ENCODE measurements around the gene TXLNG.
A peak's percentile ranks its signal among the peaks of the same experiment; 100 is the strongest.

The TXLNG gene

GRCh38 chrX:16785247-16786138, 773 bp upstream of the TXLNG start:
- peak; percentile 49 for DNase-seq (ENCODE audit: low spot score)

GRCh38 chrX:16786791-16787735, 797 bp downstream of the TXLNG start:
- DNase-seq (ENCODE audit: low spot score): peak; percentile 63

GRCh38 chrX:16788477-16788876, 2.2 kb downstream of the TXLNG start:
- DNase-seq (ENCODE audit: low spot score): no peak

- no peak for DNase-seq (ENCODE audit: low spot score)
Observed at GRCh38 chrX:16796298-16796697, 10.0 kb downstream of the TXLNG start.

GRCh38 chrX:16797358-16797757, 11.1 kb downstream of the TXLNG start:
- DNase-seq (ENCODE audit: low spot score): no peak

- no peak for DNase-seq (ENCODE audit: low spot score)
Observed at GRCh38 chrX:16797841-16798240, 11.6 kb downstream of the TXLNG start.

- DNase-seq (ENCODE audit: low spot score): no peak
Observed at GRCh38 chrX:16804923-16805464, 18.7 kb downstream of the TXLNG start.

- no peak for DNase-seq (ENCODE audit: low spot score)
Observed at GRCh38 chrX:16807548-16807947, 21.3 kb downstream of the TXLNG start.

- no peak for DNase-seq (ENCODE audit: low spot score)
Observed at GRCh38 chrX:16807976-16808542, 21.8 kb downstream of the TXLNG start.

- no peak for DNase-seq (ENCODE audit: low spot score)
Observed at GRCh38 chrX:16814597-16814996, 28.3 kb downstream of the TXLNG start.

- DNase-seq (ENCODE audit: low spot score): no peak
Observed at GRCh38 chrX:16819634-16820033, 33.4 kb downstream of the TXLNG start.

- DNase-seq (ENCODE audit: low spot score): no peak
Observed at GRCh38 chrX:16822723-16823122, 36.5 kb downstream of the TXLNG start.

- no peak for DNase-seq (ENCODE audit: low spot score)
Observed at GRCh38 chrX:16825264-16826035, 39.2 kb downstream of the TXLNG start.

- DNase-seq (ENCODE audit: low spot score): no peak
Observed at GRCh38 chrX:16826207-16826606, 39.9 kb downstream of the TXLNG start.

- no peak for DNase-seq (ENCODE audit: low spot score)
Observed at GRCh38 chrX:16827225-16827624, 41.0 kb downstream of the TXLNG start.

GRCh38 chrX:16828124-16828908, 42.0 kb downstream of the TXLNG start:
- no peak for DNase-seq (ENCODE audit: low spot score)

- no peak for DNase-seq (ENCODE audit: low spot score)
Observed at GRCh38 chrX:16832301-16832700, 46.0 kb downstream of the TXLNG start.

GRCh38 chrX:16834806-16835205, 48.5 kb downstream of the TXLNG start:
- no peak for DNase-seq (ENCODE audit: low spot score)

GRCh38 chrX:16836371-16836770, 50.1 kb downstream of the TXLNG start:
- DNase-seq (ENCODE audit: low spot score): peak; percentile 71

GRCh38 chrX:16838202-16839066, 52.2 kb downstream of the TXLNG start:
- DNase-seq (ENCODE audit: low spot score): no peak
